PC-3 (cell line): Measurements from ENCODE around the gene INPP5D. TPM values are rescaled to one million over a fixed set of nuclear protein-coding genes. Genes with fewer than 3 reads are reported as not detected.

Experiments used
- ATAC-seq: fragments of 200-7000 bp; cut with Tn5 transposase; 2 replicates; pipeline ENCODE4 v1.9.1; 2020; ENCODE audit warnings: mild to moderate bottlenecking, moderate library complexity
- BruUV-seq: library from RNA; stranded (reverse); fragments of 400-500 nt; replicated peaks from 2 replicates; lab custom pipeline; 2021; lab: Mats Ljungman, UMichigan
- CTCF ChIA-PET: fragments of 300-600 bp; sonication (Branson Sonifier 250); formaldehyde crosslinking; loops from one replicate; lab custom pipeline; 2022; ENCODE audit warnings: antibody characterized with exemption; lab: Charles Lee
- POLR2A ChIA-PET: fragments of 300-600 bp; sonication (Branson Sonifier 250); formaldehyde crosslinking; loops from one replicate; lab custom pipeline; 2022; ENCODE audit warnings: antibody characterized with exemption; ENCODE audit not compliant: unreplicated experiment; lab: Charles Lee
- DNase-seq: peaks from one replicate; pipeline ENCODE4 v3.0.0-alpha.2; 2015
- H2AFZ ChIP-seq: fragments of 300-600 bp; sonication (generic); 2 replicates; pipeline ENCODE4 v1.6.0; 2016; ENCODE audit warnings: antibody characterized with exemption, low read length
- H3F3A ChIP-seq: fragments of 300-600 bp; sonication (generic); one replicate; pipeline ENCODE4 v1.6.0; 2017; ENCODE audit warnings: antibody characterized with exemption, low read length, control low read depth, mild to moderate bottlenecking; ENCODE audit not compliant: unreplicated experiment
- H3K27ac ChIP-seq: fragments of 300-600 bp; sonication (generic); 2 replicates; pipeline ENCODE4 v1.5.1; 2016; ENCODE audit warnings: mild to moderate bottlenecking, low read length
- H3K27me3 ChIP-seq: fragments of 300-600 bp; sonication (generic); 2 replicates; pipeline ENCODE4 v1.6.1; 2016; ENCODE audit warnings: low read length, mixed read lengths
- H3K36me3 ChIP-seq: fragments of 300-600 bp; sonication (generic); 2 replicates; pipeline ENCODE4 v1.6.1; 2016; ENCODE audit warnings: low read depth, mixed run types, low read length, mixed read lengths
- H3K4me1 ChIP-seq: fragments of 300-600 bp; sonication (generic); 2 replicates; pipeline ENCODE4 v1.5.1; 2016; ENCODE audit warnings: low read length; ENCODE audit not compliant: insufficient read depth
- H3K4me2 ChIP-seq: fragments of 300-600 bp; sonication (generic); 2 replicates; pipeline ENCODE4 v1.6.0; 2016; ENCODE audit warnings: low read length
- H3K4me3 ChIP-seq: fragments of 300-600 bp; sonication (generic); 2 replicates; pipeline ENCODE4 v1.5.1; 2016; ENCODE audit warnings: mild to moderate bottlenecking, low read length, mixed read lengths
- H3K79me2 ChIP-seq: fragments of 300-600 bp; sonication (generic); 2 replicates; pipeline ENCODE4 v1.6.1; 2017; ENCODE audit warnings: low read length, mixed read lengths
- H3K9ac ChIP-seq: fragments of 300-600 bp; sonication (generic); 2 replicates; pipeline ENCODE4 v1.6.0; 2016; ENCODE audit warnings: mild to moderate bottlenecking, low read length
- H3K9me2 ChIP-seq: fragments of 300-600 bp; sonication (generic); replicated peaks from 2 replicates; pipeline ENCODE4 v1.6.1; 2016; ENCODE audit warnings: mixed run types, low read length, mixed read lengths
- H3K9me3 ChIP-seq: fragments of 300-600 bp; sonication (generic); 2 replicates; pipeline ENCODE4 v1.6.1; 2016; ENCODE audit warnings: low read length, mixed read lengths
- H4K20me1 ChIP-seq: fragments of 300-600 bp; sonication (generic); 2 replicates; pipeline ENCODE4 v1.6.1; 2016; ENCODE audit warnings: low read length, mixed read lengths
- EZH2 ChIP-seq: fragments of 300-600 bp; sonication (generic); IDR thresholded peaks from one replicate; pipeline ENCODE4 v1.6.1; 2017; ENCODE audit warnings: antibody characterized with exemption, mild to moderate bottlenecking, low read length; ENCODE audit not compliant: unreplicated experiment
- EZH2phosphoT487 ChIP-seq: fragments of 300-600 bp; sonication (generic); IDR thresholded peaks from 2 replicates; pipeline ENCODE4 v1.6.1; 2018; ENCODE audit warnings: mild to moderate bottlenecking, antibody characterized with exemption, low read length, borderline replicate concordance
- intact Hi-C: fragments of 100-400 bp; cut with micrococcal nuclease; formaldehyde crosslinking; loops from 2 replicates; pipeline ENCODE4 v1.9.0; 2023
- total RNA-seq: library from RNA; depleted of rRNA; stranded (reverse); fragments of >200 nt; gene quantifications from 2 replicates; pipeline ENCODE4 v1.2.3, GENCODE V29; 2014
- TF ChIP-seq, protein P1 (sequence below): fragments of 300-600 bp; sonication (generic); conservative IDR thresholded peaks from 2 replicates; pipeline ENCODE4 v1.5.1; 2017; ENCODE audit warnings: antibody characterized with exemption, low read depth, mild to moderate bottlenecking, low read length

INPP5D gene
- total RNA-seq, 1 experiment from 2014 or later = 0.26 TPM

DNA sequence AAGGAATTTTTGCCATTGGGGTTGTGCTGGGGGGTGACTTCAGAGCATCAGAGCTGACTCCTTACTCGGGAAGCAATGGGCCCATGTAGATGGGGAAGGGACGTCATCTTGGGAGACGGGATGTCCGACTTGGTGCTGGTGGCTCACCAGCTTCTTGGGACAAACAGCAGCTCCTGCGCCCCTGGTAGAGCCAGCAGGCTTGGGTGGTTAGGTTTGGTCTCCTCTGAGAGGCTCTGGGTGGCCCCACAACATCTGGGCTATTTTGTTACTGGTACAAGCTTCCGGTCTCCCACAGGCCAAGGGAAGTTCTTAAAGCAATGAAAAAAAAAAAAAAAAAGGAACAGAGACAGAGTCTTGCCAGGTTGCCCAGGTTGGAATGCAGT, 48.9 kb upstream of the INPP5D start:
- no peak overlapping the region for H3K27ac ChIP-seq
- POLR2A ChIA-PET = no interaction called here
- no TSS peak for BruUV-seq

DNA sequence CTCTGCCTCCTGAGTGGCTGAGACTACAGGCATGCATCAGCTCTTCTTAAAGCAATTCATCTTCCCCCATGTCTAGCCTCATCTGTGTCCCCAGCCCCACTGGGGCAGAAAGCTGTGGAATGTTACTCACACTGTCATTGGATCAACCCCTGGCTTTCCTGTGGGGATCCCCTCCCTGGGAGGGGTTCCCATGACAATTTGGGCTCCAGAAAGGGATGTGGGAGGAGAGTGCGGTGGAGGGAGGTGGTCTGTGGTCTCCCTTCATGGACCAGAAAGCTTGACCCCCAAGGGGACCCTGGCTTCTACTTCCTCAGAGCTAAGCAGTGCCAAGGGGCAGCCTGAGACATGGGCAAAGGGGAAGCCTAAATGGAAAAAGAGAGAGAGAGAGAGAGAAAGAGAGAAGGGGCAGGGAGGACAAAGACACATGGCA, 48.4 kb upstream of the INPP5D start:
- POLR2A ChIA-PET = no interaction called here

More for the DNA sequence above, 48.9 kb upstream of the INPP5D start:
- no peaks in the 10 kb centered on the region for H3F3A ChIP-seq
- no peaks in the 10 kb centered on the region for H3K79me2 ChIP-seq
- no peak overlapping the region for H3K4me2 ChIP-seq
- no peaks in the 10 kb centered on the region for H3K4me1 ChIP-seq
- no peaks in the 10 kb centered on the region for H3K27me3 ChIP-seq
- DNase-seq (no peak), ATAC-seq (no peak)
- H2AFZ ChIP-seq = no peak overlapping the region
- CTCF ChIA-PET = no interaction called here
- H3K9ac ChIP-seq = no peak overlapping the region
- no peaks in the 10 kb centered on the region for H3K36me3 ChIP-seq
- no peak overlapping the region for H3K4me3 ChIP-seq
- no peaks in the 10 kb centered on the region for H3K9me3 ChIP-seq
- TF ChIP-seq EZH2phosphoT487 (no peak), EZH2 (no peak)
- TF ChIP-seq, protein P1, sequence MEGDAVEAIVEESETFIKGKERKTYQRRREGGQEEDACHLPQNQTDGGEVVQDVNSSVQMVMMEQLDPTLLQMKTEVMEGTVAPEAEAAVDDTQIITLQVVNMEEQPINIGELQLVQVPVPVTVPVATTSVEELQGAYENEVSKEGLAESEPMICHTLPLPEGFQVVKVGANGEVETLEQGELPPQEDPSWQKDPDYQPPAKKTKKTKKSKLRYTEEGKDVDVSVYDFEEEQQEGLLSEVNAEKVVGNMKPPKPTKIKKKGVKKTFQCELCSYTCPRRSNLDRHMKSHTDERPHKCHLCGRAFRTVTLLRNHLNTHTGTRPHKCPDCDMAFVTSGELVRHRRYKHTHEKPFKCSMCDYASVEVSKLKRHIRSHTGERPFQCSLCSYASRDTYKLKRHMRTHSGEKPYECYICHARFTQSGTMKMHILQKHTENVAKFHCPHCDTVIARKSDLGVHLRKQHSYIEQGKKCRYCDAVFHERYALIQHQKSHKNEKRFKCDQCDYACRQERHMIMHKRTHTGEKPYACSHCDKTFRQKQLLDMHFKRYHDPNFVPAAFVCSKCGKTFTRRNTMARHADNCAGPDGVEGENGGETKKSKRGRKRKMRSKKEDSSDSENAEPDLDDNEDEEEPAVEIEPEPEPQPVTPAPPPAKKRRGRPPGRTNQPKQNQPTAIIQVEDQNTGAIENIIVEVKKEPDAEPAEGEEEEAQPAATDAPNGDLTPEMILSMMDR = no peak
- no peaks in the 10 kb centered on the region for H4K20me1 ChIP-seq
- intact Hi-C loops = no loop called here
- no peaks in the 10 kb centered on the region for H3K9me2 ChIP-seq

GRCh38 chr2:233012301-233012971, 47.7 kb upstream of the INPP5D start:
- DNase-seq = no peak
- no peak for ATAC-seq
- Histone ChIP-seq H4K20me1 (no peaks in the 10 kb centered on the region), H3K9me2 (no peaks in the 10 kb centered on the region), H3K9ac (no peak overlapping the region), H3K27me3 (no peaks in the 10 kb centered on the region), H3K4me1 (no peaks in the 10 kb centered on the region), H3K36me3 (no peaks in the 10 kb centered on the region), H3F3A (no peaks in the 10 kb centered on the region), H3K27ac (no peak overlapping the region), H3K79me2 (no peaks in the 10 kb centered on the region), H3K4me3 (no peak overlapping the region), H3K4me2 (no peak overlapping the region), H3K9me3 (no peaks in the 10 kb centered on the region), H2AFZ (no peak overlapping the region)
- intact Hi-C loops = no loop called here
- BruUV-seq = no TSS peak
- TF ChIP-seq, protein P1 = no peak
- TF ChIP-seq EZH2 (no peak), EZH2phosphoT487 (no peak)
- ChIA-PET CTCF (no interaction called here), POLR2A (no interaction called here)

More for the DNA sequence above, 48.4 kb upstream of the INPP5D start:
- Histone ChIP-seq H3K9me3 (no peaks in the 10 kb centered on the region), H3K79me2 (no peaks in the 10 kb centered on the region), H3K4me2 (no peak overlapping the region), H3K9ac (no peak overlapping the region), H3K27ac (no peak overlapping the region), H3K9me2 (no peaks in the 10 kb centered on the region), H3K4me1 (no peaks in the 10 kb centered on the region), H3F3A (no peaks in the 10 kb centered on the region), H4K20me1 (no peaks in the 10 kb centered on the region), H3K4me3 (no peak overlapping the region), H3K36me3 (no peaks in the 10 kb centered on the region), H3K27me3 (no peaks in the 10 kb centered on the region), H2AFZ (no peak overlapping the region)
- intact Hi-C loops = no loop called here
- CTCF ChIA-PET = no interaction called here
- TF ChIP-seq, protein P1 = no peak
- no peak for TF ChIP-seq EZH2
- no peak for TF ChIP-seq EZH2phosphoT487
- ATAC-seq (no peak), DNase-seq (no peak)
- no TSS peak for BruUV-seq
